Measurements from ENCODE around the gene SORCS3.

GRCh38 chr10:105140600-105140999, 499.5 kb downstream of the SORCS3 start:
- TF ChIP-seq CTCF (IDR thresholded peaks at IDR 0.05) (no peak), ZFX (IDR thresholded peaks at IDR 0.05; ENCODE audit: borderline replicate concordance) (no peak)
